ENCODE measurements around the gene NEK8. TPM values are rescaled to one million over a fixed set of nuclear protein-coding genes. Genes with fewer than 3 reads are reported as not detected.

The NEK8 gene
- total RNA-seq, 3 donors from 2014 or later: 3.4 to 7.9 (median 6.8) TPM

- Histone ChIP-seq H3K36me3 (ENCODE audit: low read depth) (no peaks in the 10 kb centered on the region), H3K9me3 (no peaks in the 10 kb centered on the region), H3K4me1 (ENCODE audit: low read depth) (peaks cover 47% of the 10 kb centered on the region), H3K4me3 (peak overlapping the region; percentile 75)
- intact Hi-C loops (cut with DNase I, micrococcal nuclease): no loop called here
- ATAC-seq (peak; percentile 11), DNase-seq (peak; percentile 76 to 85 (median 83))
- TF ChIP-seq CTCF (IDR thresholded peaks at IDR 0.05): no peak
Measured at GRCh38 chr17:28744104-28744971, 15.8 kb downstream of the NEK8 start.

- Histone ChIP-seq H3K36me3 (ENCODE audit: low read depth) (no peaks in the 10 kb centered on the region), H3K9me3 (no peaks in the 10 kb centered on the region), H3K4me1 (ENCODE audit: low read depth) (peaks cover 49% of the 10 kb centered on the region), H3K4me3 (peak overlapping the region; percentile 75)
- intact Hi-C loops (cut with DNase I, micrococcal nuclease): no loop called here
- ATAC-seq: peak; percentile 1
- TF ChIP-seq CTCF (IDR thresholded peaks at IDR 0.05): no peak
- peak; percentile 73 to 81 (median 74) for DNase-seq
Measured at GRCh38 chr17:28744972-28745785, 16.6 kb downstream of the NEK8 start.

GRCh38 chr17:28745786-28746411 is 17.3 kb downstream of the NEK8 start:
- ATAC-seq: peak; percentile 18
- DNase-seq: peak; percentile 51 to 78 (median 72)

GRCh38 chr17:28746611-28747050 is 18.0 kb downstream of the NEK8 start:
- no peak overlapping the region for H3K4me3 ChIP-seq
- intact Hi-C loops (cut with DNase I, micrococcal nuclease): no loop called here

More at GRCh38 chr17:28745786-28746411, 17.3 kb downstream of the NEK8 start:
- Histone ChIP-seq H3K36me3 (ENCODE audit: low read depth) (no peaks in the 10 kb centered on the region), H3K4me1 (ENCODE audit: low read depth) (peaks cover 49% of the 10 kb centered on the region), H3K4me3 (no peak overlapping the region), H3K9me3 (no peaks in the 10 kb centered on the region)
- no peak for TF ChIP-seq CTCF (IDR thresholded peaks at IDR 0.05)
- intact Hi-C loops (cut with DNase I, micrococcal nuclease): no loop called here

More at GRCh38 chr17:28746611-28747050, 18.0 kb downstream of the NEK8 start:
- ATAC-seq: peak; percentile 54
- Histone ChIP-seq H3K4me1 (ENCODE audit: low read depth) (peaks cover 49% of the 10 kb centered on the region), H3K9me3 (no peaks in the 10 kb centered on the region), H3K36me3 (ENCODE audit: low read depth) (no peaks in the 10 kb centered on the region)
- no peak for TF ChIP-seq CTCF (IDR thresholded peaks at IDR 0.05)
- peak; percentile 84 to 90 (median 84) for DNase-seq

Data from mucosa of descending colon (tissue), 3 donors.